ENCODE measurements around the gene HDAC8. TPM values are rescaled to one million over a fixed set of nuclear protein-coding genes. Genes with fewer than 3 reads are reported as not detected.

The HDAC8 gene
- total and polyA plus RNA-seq, 8 donors: 13.0 to 61.1 (median 32.9) TPM

DNA sequence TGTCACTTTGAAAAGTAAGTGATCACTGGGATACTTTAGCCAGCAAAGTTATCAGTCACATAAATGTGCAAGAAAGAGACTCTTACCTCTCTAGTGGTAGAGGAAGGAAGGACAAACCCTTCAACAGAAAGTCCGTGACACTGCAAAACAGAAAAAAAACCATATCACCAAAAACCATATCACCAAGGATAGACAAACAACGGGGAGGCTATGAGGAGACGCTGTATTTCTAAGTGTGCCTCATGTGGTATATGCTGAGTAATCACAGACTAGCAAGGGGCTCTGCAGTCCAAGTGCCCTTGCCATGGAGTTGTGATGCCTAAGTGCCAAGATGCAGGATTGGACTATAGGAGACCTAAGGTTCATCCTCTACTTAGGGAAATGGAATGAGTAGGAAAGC is 11.5 kb upstream of the HDAC8 start:
- H3K27me3 ChIP-seq: no peaks in the 10 kb centered on the region
- H3K4me1 ChIP-seq: no peaks in the 10 kb centered on the region
- H3K4me3 ChIP-seq: no peak overlapping the region
- H3K36me3 ChIP-seq: peaks cover 0 to 21% (median 12%) of the 10 kb centered on the region in 4 donors
- H3K9me3 ChIP-seq: peaks cover 0 to 11% (median 3%) of the 10 kb centered on the region in 4 donors
- no peak overlapping the region for H3K27ac ChIP-seq
- intact Hi-C loops (cut with DNase I; ENCODE audit: low total_unique reads): no loop called here
- WGBS, 5 donors: 84 to 92% (median 87%) methylated on average over 1 to 3 of the region's 3 CpGs
- TF ChIP-seq, protein P1, sequence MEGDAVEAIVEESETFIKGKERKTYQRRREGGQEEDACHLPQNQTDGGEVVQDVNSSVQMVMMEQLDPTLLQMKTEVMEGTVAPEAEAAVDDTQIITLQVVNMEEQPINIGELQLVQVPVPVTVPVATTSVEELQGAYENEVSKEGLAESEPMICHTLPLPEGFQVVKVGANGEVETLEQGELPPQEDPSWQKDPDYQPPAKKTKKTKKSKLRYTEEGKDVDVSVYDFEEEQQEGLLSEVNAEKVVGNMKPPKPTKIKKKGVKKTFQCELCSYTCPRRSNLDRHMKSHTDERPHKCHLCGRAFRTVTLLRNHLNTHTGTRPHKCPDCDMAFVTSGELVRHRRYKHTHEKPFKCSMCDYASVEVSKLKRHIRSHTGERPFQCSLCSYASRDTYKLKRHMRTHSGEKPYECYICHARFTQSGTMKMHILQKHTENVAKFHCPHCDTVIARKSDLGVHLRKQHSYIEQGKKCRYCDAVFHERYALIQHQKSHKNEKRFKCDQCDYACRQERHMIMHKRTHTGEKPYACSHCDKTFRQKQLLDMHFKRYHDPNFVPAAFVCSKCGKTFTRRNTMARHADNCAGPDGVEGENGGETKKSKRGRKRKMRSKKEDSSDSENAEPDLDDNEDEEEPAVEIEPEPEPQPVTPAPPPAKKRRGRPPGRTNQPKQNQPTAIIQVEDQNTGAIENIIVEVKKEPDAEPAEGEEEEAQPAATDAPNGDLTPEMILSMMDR (IDR thresholded peaks at IDR 0.05): no peak
- TF ChIP-seq POLR2AphosphoS5 (IDR thresholded peaks at IDR 0.05) (no peak), POLR2A (IDR thresholded peaks at IDR 0.05) (no peak), EP300 (IDR thresholded peaks at IDR 0.05) (no peak)
- DNase-seq: no peak

DNA sequence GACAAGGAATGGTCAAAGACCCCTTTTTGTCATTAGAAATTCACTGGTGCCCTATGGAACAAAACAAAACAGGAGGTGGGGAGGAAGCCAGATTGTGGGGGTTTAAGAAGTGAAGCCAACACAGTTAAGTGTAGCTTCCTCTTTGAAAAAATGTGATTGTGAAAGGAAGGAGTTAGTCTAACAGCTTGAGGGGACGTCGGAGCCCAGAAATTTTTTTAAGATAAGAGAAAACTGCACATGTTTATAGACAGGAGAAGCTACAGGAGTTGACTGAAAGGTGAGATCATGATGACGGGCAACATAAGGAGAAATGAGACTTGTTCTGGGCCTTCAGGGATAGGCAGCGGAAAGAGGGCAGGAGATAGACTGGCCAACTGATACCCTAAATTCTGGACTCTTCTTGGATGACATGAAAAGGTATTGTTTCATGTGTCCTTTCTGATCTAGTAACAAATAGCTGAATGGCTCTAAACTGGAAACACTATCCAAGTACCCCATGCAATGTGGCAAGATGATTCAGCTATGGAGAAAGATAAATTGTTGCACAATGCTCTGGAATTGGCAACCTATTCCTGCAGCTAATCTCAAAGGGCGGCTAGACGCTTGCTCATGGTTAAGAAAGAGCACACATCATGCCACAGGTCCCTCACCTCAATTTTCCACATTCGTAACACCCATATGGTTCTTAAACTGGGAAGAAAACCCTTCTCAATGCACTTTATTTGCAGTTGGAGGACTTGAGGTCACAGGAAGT is 3.7 kb upstream of the HDAC8 start:
- H3K4me3 ChIP-seq: no peak overlapping the region
- TF ChIP-seq, protein P1 (IDR thresholded peaks at IDR 0.05): no peak
- TF ChIP-seq POLR2A (IDR thresholded peaks at IDR 0.05): no peak
- TF ChIP-seq EP300 (IDR thresholded peaks at IDR 0.05): no peak
- no peak for TF ChIP-seq POLR2AphosphoS5 (IDR thresholded peaks at IDR 0.05)
- no peaks in the 10 kb centered on the region for H3K9me3 ChIP-seq
- 64 to 78% (median 71%) methylated on average over 7 of the region's 7 CpGs for WGBS, 5 donors
- no peak overlapping the region for H3K27ac ChIP-seq
- H3K36me3 ChIP-seq: peaks cover 0 to 11% (median 6%) of the 10 kb centered on the region in 4 donors
- intact Hi-C loops (cut with DNase I; ENCODE audit: low total_unique reads): no loop called here
- no peaks in the 10 kb centered on the region for H3K27me3 ChIP-seq
- peaks cover 0 to 4% (median 0%) of the 10 kb centered on the region in 4 donors for H3K4me1 ChIP-seq
- DNase-seq: no peak

DNA sequence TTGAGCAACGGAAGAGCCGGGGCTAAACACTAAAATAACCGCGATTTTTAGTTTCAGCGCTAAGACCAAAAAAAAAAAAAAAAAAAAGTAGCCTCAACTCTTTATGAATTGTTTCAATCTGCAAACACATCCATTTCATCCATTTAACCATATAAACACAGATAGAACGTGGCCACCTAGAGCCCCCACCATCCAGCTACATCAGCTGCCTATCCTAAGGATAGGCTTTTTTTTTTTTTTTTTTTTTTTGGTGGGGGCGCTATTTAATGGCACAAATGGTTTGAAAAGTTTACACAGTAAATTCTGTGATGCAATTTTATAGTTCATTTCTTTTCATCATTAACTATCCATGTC is 492 bp upstream of the HDAC8 start:
- Histone ChIP-seq H3K4me3 (peak overlapping the region; percentile 46 to 65 (median 58)), H3K27ac (peak overlapping the region in 2 of 5 donors; percentile 75 to 80), H3K4me1 (peaks cover 0 to 4% (median 0%) of the 10 kb centered on the region in 4 donors), H3K9me3 (no peaks in the 10 kb centered on the region), H3K36me3 (peaks cover 0 to 11% (median 8%) of the 10 kb centered on the region in 4 donors), H3K27me3 (no peaks in the 10 kb centered on the region)
- 1 to 24% (median 2%) methylated on average over 7 of the region's 7 CpGs for WGBS, 5 donors
- TF ChIP-seq EP300 (IDR thresholded peaks at IDR 0.05) (no peak), POLR2AphosphoS5 (IDR thresholded peaks at IDR 0.05) (no peak), POLR2A (IDR thresholded peaks at IDR 0.05) (no peak)
- TF ChIP-seq, protein P1 (IDR thresholded peaks at IDR 0.05): no peak
- intact Hi-C loops (cut with DNase I; ENCODE audit: low total_unique reads): no loop called here
- no peak for DNase-seq

DNA sequence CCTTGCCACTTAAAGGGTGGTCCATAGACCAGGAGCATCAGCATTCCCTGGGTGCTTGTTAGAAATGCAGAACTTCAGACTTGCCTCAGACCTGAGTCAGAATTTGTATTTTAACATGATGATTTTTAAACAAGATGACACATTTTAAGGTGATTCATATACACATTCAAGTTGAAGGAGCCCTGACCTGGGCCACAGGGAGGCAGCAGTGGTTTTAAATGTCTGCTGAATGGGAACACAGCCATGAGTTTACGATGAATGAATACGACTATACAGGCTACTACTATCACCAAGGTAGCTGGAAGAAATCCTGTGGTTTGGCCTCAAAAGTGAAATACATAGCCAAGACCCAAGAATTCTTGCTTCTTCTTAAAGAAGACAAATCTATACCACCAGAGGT is 2.9 kb downstream of the HDAC8 start:
- Histone ChIP-seq H3K27ac (no peak overlapping the region), H3K27me3 (no peaks in the 10 kb centered on the region), H3K4me1 (peaks cover 0 to 4% (median 0%) of the 10 kb centered on the region in 4 donors), H3K4me3 (no peak overlapping the region), H3K36me3 (peaks cover 0 to 42% (median 39%) of the 10 kb centered on the region in 4 donors), H3K9me3 (no peaks in the 10 kb centered on the region)
- WGBS, 5 donors: 65 to 77% (median 71%) methylated on average over 2 of the region's 2 CpGs
- intact Hi-C loops (cut with DNase I; ENCODE audit: low total_unique reads): no loop called here
- TF ChIP-seq POLR2A (IDR thresholded peaks at IDR 0.05): no peak
- TF ChIP-seq POLR2AphosphoS5 (IDR thresholded peaks at IDR 0.05): no peak
- TF ChIP-seq, protein P1 (IDR thresholded peaks at IDR 0.05): no peak
- TF ChIP-seq EP300 (IDR thresholded peaks at IDR 0.05): no peak
- DNase-seq: no peak

Measured in stomach (tissue), 9 donors.